HL-60 (cell line): ENCODE data around the gene PALM3.

Experiments used
- CTCF ChIP-seq: IDR thresholded peaks from one replicate; pipeline ENCODE4 v1.5.1; 2011; ENCODE audit warnings: low read length, control low read depth, inconsistent platforms; ENCODE audit not compliant: insufficient read depth
- GABPA ChIP-seq: IDR thresholded peaks from 2 replicates; pipeline ENCODE4 v1.6.1; 2012; ENCODE audit warnings: low read depth
- POLR2AphosphoS5 ChIP-seq: IDR thresholded peaks from 2 replicates; pipeline ENCODE4 v1.6.1; 2012; ENCODE audit warnings: low read depth
- REST ChIP-seq: IDR thresholded peaks from 2 replicates; pipeline ENCODE4 v1.6.1; 2012; ENCODE audit warnings: low read depth; ENCODE audit not compliant: insufficient replicate concordance
- SPI1 ChIP-seq: IDR thresholded peaks from 2 replicates; pipeline ENCODE4 v1.6.1; 2012; ENCODE audit warnings: low read depth, mild to moderate bottlenecking, borderline replicate concordance

- TF ChIP-seq SPI1: no peak
- no peak for TF ChIP-seq CTCF
- TF ChIP-seq REST: no peak
- no peak for TF ChIP-seq POLR2AphosphoS5
- TF ChIP-seq GABPA: no peak
Measured at GRCh38 chr19:14086098-14086497, 24.2 kb upstream of the PALM3 start.
